NCI-H1105 treated with DMSO at 0.1 percent for 48 hours (cell line): ENCODE results near the gene TSR3.

Experiments
- DNase-seq: peaks from one replicate; lab custom pipeline; 2025; lab: John Stamatoyannopoulos, UW

The TSR3 gene

GRCh38 chr16:1351582-1352362, at the start of gene TSR3, which contains the start of gene GNPTG:
Gene TSR3 (minus strand): TSS chr16:1351878. CDS start chr16:1351804, 74 bp downstream.
Gene GNPTG (plus strand): TSS chr16:1351931. CDS start chr16:1351966, 35 bp downstream.
- peak; percentile 29 for DNase-seq

DNA sequence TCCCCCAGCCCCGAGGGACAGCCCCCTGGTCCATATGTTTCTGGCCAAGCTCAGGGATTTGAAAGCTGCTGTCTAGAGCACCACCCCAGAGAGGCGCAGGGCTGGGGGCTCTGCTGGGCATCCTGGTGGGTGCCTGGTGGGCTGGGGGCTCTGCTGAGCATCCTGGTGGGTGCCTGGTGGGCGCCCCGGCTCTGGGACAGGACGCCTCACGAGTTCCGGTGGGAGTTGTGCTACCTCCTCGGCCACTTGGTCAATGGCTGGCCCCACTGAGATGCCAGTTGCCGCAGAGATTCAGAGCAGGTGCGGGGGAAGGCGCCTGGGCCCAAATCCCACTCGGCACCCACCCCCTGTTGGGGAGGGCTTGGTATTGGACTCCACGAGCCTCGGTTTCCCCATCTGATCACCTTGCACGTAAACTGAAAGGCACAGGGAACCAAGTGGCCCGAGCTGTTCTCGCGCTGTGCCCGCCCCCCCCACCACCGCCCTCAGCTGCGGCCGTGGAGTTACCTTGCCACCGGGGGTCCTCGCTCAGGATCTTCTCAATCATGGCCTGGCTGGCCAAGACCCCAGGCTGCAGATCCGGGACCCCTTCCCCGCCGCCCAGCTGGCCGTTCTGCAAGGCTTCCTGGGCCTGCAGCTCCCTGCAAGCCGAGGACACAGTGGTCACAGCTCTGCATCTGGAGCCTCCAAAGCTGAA, 49.5 kb upstream of the TSR3 start:
- DNase-seq, result no peak

DNA sequence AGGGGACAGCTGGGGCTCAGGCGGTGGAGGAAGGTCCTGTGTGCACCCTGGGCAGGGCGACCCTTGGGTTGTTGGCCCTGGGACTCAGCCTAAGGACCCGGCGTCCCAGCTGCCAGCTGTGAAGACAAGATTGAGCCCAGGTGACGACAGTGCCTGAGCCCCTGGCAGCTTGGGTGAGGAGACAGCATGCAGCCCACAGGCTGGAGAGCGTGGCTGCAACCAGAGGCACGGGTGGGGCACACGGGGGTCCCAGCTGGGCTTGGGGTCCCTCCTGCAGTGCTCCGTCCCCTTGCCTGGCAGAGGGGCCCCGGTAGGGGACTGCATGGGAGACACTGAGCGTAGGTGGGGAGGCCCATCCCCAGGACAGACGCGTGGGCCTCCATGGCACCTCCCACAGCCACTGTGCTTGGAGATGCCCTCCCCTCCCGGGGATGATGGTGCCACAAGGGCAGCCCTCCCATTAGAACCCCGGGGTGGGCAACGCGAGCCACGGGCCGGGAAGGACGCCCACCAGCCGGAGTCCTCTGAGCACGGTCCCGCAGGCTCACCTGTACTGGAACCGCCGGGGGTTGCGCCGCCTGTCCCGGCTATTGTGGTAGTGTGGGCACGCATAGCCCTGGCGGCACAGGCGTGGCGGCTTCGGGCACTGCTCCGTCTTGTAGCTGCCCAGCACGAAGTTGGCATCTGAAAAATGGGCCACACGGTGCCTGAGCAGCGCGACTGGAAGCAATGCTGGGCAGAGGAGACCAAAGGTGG, 47.3 kb upstream of the TSR3 start:
- DNase-seq, result no peak

- no peak for DNase-seq
These were observed 46.7 kb upstream of the TSR3 start for GRCh38 chr16:1398351-1398750.

DNA sequence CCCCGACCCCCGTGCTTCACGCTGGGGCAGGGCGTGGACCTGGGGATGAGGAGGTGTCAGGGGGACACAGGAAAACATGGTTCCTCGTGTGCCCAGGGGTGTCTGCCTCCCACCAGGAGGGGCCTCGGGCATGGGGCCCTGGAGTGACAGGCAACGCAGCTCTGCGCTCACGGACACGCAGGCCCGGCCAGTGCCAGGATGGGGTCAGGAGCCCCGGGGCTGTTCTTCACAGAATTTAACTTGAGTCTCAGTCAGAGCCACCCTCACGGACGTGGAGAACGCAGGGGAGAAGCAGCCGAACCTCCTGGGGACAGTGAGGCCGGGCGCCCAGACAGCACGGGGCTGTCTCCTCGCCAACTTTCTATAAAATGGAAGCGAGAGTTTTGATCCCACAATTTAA, 46.1 kb upstream of the TSR3 start:
- no peak for DNase-seq

GRCh38 chr16:1395444-1396031, 43.9 kb upstream of the TSR3 start:
- DNase-seq, result no peak

DNA sequence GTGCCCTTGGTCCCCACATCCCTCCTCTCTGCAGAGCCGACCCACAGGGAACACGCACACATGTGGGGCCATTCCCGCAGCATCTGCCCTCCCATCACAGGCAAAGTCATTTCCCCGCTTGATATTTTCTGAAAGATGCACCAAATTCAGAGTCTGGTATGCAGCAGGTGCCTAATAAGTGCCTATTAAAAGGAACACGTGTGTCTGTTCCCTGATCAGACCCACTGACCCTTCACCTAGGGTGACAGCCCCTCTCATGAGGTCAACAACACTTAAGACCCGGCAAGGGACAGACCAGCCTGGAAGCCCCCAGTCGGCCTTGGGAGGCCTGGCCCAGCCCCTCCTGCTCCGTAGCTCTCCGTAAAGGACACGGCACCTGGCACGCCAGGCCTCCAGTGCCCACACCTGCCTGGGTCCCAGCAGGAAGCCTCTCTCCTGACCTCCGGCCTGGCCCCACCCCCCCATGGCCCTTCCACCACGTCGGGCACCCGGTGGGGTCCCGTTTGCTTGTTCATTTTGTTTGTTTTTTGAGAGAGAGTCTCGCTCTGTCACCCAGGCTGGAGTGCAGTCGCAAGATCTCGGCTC, 42.8 kb upstream of the TSR3 start:
- no peak for DNase-seq

GRCh38 chr16:1393613-1394176, 42.0 kb upstream of the TSR3 start:
- DNase-seq, result no peak

- DNase-seq, result no peak
These were observed 41.1 kb upstream of the TSR3 start for GRCh38 chr16:1392826-1393225.

DNA sequence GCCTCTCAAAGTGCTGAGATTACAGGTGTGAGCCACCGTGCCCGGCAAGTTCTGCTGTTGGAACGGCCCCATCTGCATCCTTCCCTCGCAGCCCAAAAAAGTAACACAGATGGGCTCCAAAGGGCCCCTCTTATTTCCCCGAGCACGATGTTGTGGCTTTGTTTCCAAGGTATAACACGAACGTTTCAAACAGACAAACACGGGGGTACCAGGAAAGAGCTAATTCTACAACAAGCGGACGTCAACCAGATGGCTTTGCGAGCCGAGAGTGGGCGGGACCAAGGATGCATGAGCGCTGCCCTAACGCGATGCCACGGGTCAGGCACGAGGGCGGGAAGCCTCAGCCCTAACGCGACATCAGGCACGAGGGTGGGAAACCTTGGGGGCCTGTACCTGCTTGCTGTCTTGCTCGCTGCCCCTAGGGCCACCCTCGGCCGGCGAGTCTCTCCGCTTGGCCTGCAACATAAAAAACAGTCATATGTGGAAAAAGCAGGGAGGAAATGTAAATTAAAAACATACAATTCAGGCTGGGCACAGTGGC, 38.6 kb upstream of the TSR3 start:
- DNase-seq, result no peak

DNA sequence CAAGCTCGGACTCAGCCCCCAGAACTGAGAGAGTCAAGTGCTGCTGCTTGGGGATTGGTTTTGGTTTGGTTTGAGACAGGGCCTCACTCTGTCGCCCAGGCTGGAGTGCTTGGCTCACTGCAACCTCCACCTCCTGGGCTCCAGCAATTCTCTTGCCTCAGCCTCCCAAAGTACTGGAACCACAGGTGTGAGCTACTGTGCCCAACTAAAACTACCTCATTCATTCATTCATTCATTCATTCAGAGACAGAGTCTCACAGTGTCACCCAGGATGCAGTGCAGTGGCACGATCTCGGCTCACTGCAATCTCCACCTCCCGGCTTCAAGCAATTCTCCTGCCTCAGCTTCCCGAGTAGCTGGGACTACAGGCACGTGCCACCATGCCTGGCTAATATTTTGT, 38.1 kb upstream of the TSR3 start:
- no peak for DNase-seq

- no peak for DNase-seq
These were observed 35.7 kb upstream of the TSR3 start for GRCh38 chr16:1387331-1387730.

- no peak for DNase-seq
These were observed 33.6 kb upstream of the TSR3 start for GRCh38 chr16:1385232-1385631.

GRCh38 chr16:1383556-1383955, 31.9 kb upstream of the TSR3 start:
- DNase-seq, result no peak

GRCh38 chr16:1381612-1382406, 30.1 kb upstream of the TSR3 start:
- DNase-seq, result no peak

DNA sequence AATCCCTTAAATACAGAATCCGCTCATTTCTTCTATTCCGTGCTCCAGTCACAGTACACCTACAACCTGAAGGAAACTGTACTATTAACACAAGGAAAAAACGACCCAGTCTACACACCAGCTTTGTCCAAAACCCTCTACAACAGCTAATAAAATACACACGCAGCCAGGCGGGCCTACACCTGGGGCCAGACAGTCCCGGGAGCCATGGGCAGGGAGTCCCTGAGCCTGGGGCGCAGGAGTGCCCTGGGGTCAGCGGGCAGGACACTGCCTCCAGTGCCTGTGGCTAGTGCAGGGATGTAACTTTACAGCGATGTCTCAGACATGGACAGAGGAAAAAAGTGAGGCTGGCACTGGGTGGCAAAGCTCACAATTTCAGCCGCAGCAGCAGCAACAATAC, 28.5 kb upstream of the TSR3 start:
- no peak for DNase-seq

DNA sequence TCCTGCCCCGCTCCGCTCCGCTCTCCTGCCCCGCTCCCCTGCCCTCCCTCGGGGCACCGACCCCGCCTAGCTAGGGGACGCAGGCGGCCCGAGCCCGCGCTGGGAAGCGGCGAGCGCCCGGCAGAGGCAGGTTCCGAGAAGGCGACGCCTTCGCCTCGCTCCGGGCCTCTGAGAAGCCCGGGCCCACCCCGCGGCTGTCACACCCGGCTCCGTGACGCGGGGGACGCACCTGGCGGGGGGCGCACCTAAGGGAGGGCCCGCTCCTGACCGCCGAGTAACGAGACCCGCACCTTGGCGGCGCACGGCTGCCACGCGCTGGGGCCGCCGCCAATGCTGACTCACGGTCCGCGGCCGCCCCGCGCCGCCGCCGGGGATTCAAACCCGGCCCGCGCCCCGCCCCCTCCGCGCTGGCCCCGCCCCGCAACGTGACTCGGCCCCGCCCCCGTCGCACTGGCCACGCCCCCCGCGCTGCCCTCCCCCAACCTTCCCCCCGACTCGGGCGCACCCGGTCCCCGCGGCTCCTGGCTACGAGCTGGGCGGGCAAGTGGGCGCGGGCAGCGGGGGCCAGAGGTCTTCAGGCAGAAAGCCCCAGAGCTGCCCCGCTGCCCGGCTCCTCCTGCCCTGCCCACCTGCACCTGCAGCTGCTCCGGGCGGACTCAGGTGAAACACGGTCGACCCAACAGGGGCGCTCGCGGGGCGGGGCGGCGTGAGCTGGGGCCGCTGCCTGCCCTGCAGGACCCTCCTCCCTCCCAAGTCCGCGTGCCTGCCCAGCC, 27.8 kb upstream of the TSR3 start:
- DNase-seq, result peak; percentile 19

- DNase-seq, result no peak
These were observed 27.2 kb upstream of the TSR3 start for GRCh38 chr16:1378804-1379303.

DNA sequence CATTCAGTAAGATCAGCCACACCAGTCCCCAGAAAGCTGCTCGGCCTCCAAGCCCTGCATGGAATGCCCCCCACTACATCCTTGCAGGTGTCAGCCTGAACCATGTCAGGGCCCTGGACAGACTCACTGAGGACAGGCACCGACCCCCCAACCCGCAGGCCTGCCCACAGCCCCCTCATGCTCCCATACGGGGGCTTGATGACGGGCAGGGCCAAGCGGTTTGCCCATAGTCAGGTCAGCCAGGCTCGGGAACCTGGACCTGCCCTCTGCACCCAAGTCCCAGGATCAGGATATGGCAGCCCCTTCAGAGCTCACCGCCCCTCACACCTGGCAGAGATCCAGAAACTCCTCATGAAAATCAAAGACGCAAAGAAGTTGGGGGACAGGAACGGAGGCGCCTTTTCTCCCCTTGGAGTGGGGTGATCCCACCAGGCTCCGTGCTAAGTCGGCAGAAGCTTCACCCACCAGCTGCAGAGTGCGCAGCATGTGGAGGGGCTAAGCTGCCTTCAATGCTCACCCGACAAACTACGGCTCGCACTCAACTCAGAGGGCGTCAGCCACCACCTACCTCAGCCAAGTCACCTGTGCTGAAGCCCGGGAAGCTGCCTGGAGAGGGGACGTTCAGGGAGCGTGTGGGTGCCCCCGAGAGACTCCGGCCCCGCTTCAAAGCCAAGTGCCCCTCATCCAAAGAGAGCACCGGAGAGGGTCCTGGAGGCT, 26.6 kb upstream of the TSR3 start:
- DNase-seq, result no peak
